ENCODE results near the gene GHSR.
A peak's percentile ranks its signal among the peaks of the same experiment; 100 is the strongest.
"Not testable (repeated sequence)": the region's sequence is repeated elsewhere in the genome, so short reads cannot be mapped to it uniquely, and the experiment has no call there.

GHSR gene

GRCh38 chr3:172447611-172448579 is at the start of gene GHSR:
TSS of gene GHSR (minus strand) at chr3:172448456. CDS start at chr3:172448413, 43 bp downstream.
- Histone ChIP-seq H3K27me3 (ENCODE audit: control insufficient read depth, insufficient read depth, low read length) (peaks cover 36% of the 10 kb centered on the region), H3K4me3 (ENCODE audit: low read length) (peak within 1 kb of the TSS; percentile 10; the same call in 1 of the 2 replicates)
- WGBS (ENCODE audit: insufficient coverage, insufficient read length): no CpG with 5 or more reads among the region's 76 CpGs

GRCh38 chr3:172490198-172490669 is 42.0 kb upstream of the GHSR start:
- H3K27ac ChIP-seq (ENCODE audit: low read length); H3K4me1 ChIP-seq (ENCODE audit: control insufficient read depth, insufficient read depth, low read length); H3K27me3 ChIP-seq (ENCODE audit: control insufficient read depth, insufficient read depth, low read length); H3K36me3 ChIP-seq (ENCODE audit: control insufficient read depth, insufficient read depth, low read length); H3K4me3 ChIP-seq (ENCODE audit: low read length); H3K9me3 ChIP-seq (ENCODE audit: control insufficient read depth, insufficient read depth, low read length): not testable (repeated sequence)
- no CpG with 5 or more reads among the region's 4 CpGs for WGBS (ENCODE audit: insufficient coverage, insufficient read length)
- peak; percentile 25 for DNase-seq (ENCODE audit: low read depth, low spot score)

More at GRCh38 chr3:172447611-172448579, at the start of gene GHSR:
- H3K27ac ChIP-seq (ENCODE audit: low read length): no peak within 1 kb of the TSS
- no peaks in the 10 kb centered on the region for H3K36me3 ChIP-seq (ENCODE audit: control insufficient read depth, insufficient read depth, low read length)
- no peaks in the 10 kb centered on the region for H3K9me3 ChIP-seq (ENCODE audit: control insufficient read depth, insufficient read depth, low read length)
- no peak for DNase-seq (ENCODE audit: low read depth, low spot score)
- peaks cover 16% of the 10 kb centered on the region for H3K4me1 ChIP-seq (ENCODE audit: control insufficient read depth, insufficient read depth, low read length)

DNA sequence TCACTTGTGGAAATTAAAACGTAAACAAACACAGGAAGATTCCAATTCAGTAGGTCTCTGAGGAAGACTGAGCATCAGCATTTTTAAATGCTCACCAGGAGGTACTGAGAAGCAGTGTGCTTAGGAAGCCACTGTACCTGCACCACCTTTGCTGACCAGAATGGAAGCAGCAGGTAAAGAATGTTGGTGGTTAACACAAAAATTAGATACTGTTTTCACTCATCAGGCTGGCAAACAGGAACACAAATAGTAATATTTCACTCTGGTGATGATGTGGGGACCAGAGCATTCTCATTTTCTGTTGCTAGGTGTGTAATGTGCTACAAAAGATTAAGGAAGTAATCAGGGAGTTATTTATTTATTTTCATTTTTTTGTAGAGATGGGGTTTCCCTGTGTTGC is 29.9 kb upstream of the GHSR start:
- no CpG with 5 or more reads among the region's 1 CpG for WGBS (ENCODE audit: insufficient coverage, insufficient read length)
- H3K27me3 ChIP-seq (ENCODE audit: control insufficient read depth, insufficient read depth, low read length): no peaks in the 10 kb centered on the region
- no peaks in the 10 kb centered on the region for H3K36me3 ChIP-seq (ENCODE audit: control insufficient read depth, insufficient read depth, low read length)
- no peak overlapping the region for H3K27ac ChIP-seq (ENCODE audit: low read length)
- DNase-seq (ENCODE audit: low read depth, low spot score): no peak
- H3K4me3 ChIP-seq (ENCODE audit: low read length): no peak overlapping the region
- no peaks in the 10 kb centered on the region for H3K4me1 ChIP-seq (ENCODE audit: control insufficient read depth, insufficient read depth, low read length)
- H3K9me3 ChIP-seq (ENCODE audit: control insufficient read depth, insufficient read depth, low read length): no peaks in the 10 kb centered on the region

- H3K9me3 ChIP-seq (ENCODE audit: control insufficient read depth, insufficient read depth, low read length): no peaks in the 10 kb centered on the region
- no peak for DNase-seq (ENCODE audit: low read depth, low spot score)
- no peaks in the 10 kb centered on the region for H3K36me3 ChIP-seq (ENCODE audit: control insufficient read depth, insufficient read depth, low read length)
- WGBS (ENCODE audit: insufficient coverage, insufficient read length): no CpG with 5 or more reads among the region's 5 CpGs
- H3K27me3 ChIP-seq (ENCODE audit: control insufficient read depth, insufficient read depth, low read length): no peaks in the 10 kb centered on the region
- H3K4me1 ChIP-seq (ENCODE audit: control insufficient read depth, insufficient read depth, low read length): no peaks in the 10 kb centered on the region
- no peak overlapping the region for H3K4me3 ChIP-seq (ENCODE audit: low read length)
- no peak overlapping the region for H3K27ac ChIP-seq (ENCODE audit: low read length)
Measured at GRCh38 chr3:172476347-172476746, 28.1 kb upstream of the GHSR start.

DNA sequence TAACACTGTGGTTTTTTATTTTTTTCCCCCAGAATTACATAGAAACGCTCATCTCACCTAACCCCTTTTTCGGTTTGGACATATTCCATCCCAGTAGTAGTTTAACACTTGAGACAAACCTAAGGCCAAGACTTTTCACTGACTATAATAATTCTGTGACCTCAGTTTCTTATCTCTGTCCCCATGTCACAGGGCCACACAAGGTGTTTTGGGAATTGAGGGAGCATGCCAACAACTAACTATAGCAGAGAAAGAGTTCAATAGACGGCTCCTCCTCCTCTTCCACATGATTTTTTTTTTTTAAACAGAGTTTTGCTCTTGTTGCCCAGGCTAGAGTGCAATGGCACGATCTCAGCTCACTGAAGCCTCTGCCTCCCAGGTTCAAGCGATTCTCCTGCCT is 27.4 kb upstream of the GHSR start:
- H3K27me3 ChIP-seq (ENCODE audit: control insufficient read depth, insufficient read depth, low read length): no peaks in the 10 kb centered on the region
- no peaks in the 10 kb centered on the region for H3K9me3 ChIP-seq (ENCODE audit: control insufficient read depth, insufficient read depth, low read length)
- no peak for DNase-seq (ENCODE audit: low read depth, low spot score)
- H3K4me3 ChIP-seq (ENCODE audit: low read length): no peak overlapping the region
- H3K4me1 ChIP-seq (ENCODE audit: control insufficient read depth, insufficient read depth, low read length): no peaks in the 10 kb centered on the region
- no peak overlapping the region for H3K27ac ChIP-seq (ENCODE audit: low read length)
- H3K36me3 ChIP-seq (ENCODE audit: control insufficient read depth, insufficient read depth, low read length): no peaks in the 10 kb centered on the region
- WGBS (ENCODE audit: insufficient coverage, insufficient read length): no CpG with 5 or more reads among the region's 5 CpGs

- Histone ChIP-seq H3K27me3 (ENCODE audit: control insufficient read depth, insufficient read depth, low read length) (no peaks in the 10 kb centered on the region), H3K4me1 (ENCODE audit: control insufficient read depth, insufficient read depth, low read length) (no peaks in the 10 kb centered on the region), H3K9me3 (ENCODE audit: control insufficient read depth, insufficient read depth, low read length) (no peaks in the 10 kb centered on the region), H3K4me3 (ENCODE audit: low read length) (no peak overlapping the region), H3K27ac (ENCODE audit: low read length) (no peak overlapping the region), H3K36me3 (ENCODE audit: control insufficient read depth, insufficient read depth, low read length) (no peaks in the 10 kb centered on the region)
- WGBS (ENCODE audit: insufficient coverage, insufficient read length): no CpG with 5 or more reads among the region's 1 CpG
- no peak for DNase-seq (ENCODE audit: low read depth, low spot score)
Measured at GRCh38 chr3:172471903-172472302, 23.6 kb upstream of the GHSR start.

GRCh38 chr3:172470588-172470987 is 22.3 kb upstream of the GHSR start:
- no peaks in the 10 kb centered on the region for H3K9me3 ChIP-seq (ENCODE audit: control insufficient read depth, insufficient read depth, low read length)
- no peaks in the 10 kb centered on the region for H3K36me3 ChIP-seq (ENCODE audit: control insufficient read depth, insufficient read depth, low read length)
- no peak for DNase-seq (ENCODE audit: low read depth, low spot score)
- H3K27me3 ChIP-seq (ENCODE audit: control insufficient read depth, insufficient read depth, low read length): no peaks in the 10 kb centered on the region
- no peak overlapping the region for H3K27ac ChIP-seq (ENCODE audit: low read length)
- no CpG with 5 or more reads among the region's 1 CpG for WGBS (ENCODE audit: insufficient coverage, insufficient read length)
- H3K4me3 ChIP-seq (ENCODE audit: low read length): no peak overlapping the region
- H3K4me1 ChIP-seq (ENCODE audit: control insufficient read depth, insufficient read depth, low read length): no peaks in the 10 kb centered on the region

DNA sequence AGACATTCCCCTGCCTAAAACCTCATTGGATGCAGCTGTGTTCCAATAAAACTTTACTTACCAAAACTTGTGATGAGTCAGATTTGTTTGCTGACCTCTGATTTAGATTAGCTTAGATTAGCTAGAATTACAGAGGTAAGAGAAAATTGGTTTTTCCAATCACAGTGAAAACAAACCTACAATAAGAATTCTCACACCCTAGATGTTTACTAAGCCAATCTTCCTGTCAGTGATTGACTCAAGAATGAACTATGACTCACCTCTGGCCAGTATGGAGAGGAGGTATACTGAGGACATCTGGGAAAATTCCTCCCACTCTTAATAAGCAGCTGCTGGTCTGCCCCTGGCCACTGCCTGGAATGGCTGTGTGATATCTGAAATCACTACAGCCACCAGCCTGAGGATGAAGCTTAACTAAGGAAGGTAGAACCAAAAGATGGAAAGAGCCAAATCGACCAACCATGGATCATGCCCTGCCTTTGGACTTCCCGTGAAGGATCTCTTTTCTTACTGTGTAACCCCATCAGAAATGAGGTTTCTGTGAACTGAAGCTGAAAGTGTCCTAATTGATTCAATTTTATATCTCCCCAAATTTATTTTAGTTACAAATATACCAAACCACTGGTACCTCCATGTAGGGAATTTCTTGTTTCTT is 19.0 kb upstream of the GHSR start:
- H3K36me3 ChIP-seq (ENCODE audit: control insufficient read depth, insufficient read depth, low read length): no peaks in the 10 kb centered on the region
- no peaks in the 10 kb centered on the region for H3K27me3 ChIP-seq (ENCODE audit: control insufficient read depth, insufficient read depth, low read length)
- no peak for DNase-seq (ENCODE audit: low read depth, low spot score)
- no peaks in the 10 kb centered on the region for H3K9me3 ChIP-seq (ENCODE audit: control insufficient read depth, insufficient read depth, low read length)
- no peak overlapping the region for H3K27ac ChIP-seq (ENCODE audit: low read length)
- H3K4me1 ChIP-seq (ENCODE audit: control insufficient read depth, insufficient read depth, low read length): no peaks in the 10 kb centered on the region
- no CpG with 5 or more reads among the region's 2 CpGs for WGBS (ENCODE audit: insufficient coverage, insufficient read length)
- H3K4me3 ChIP-seq (ENCODE audit: low read length): no peak overlapping the region

GRCh38 chr3:172466553-172467130 is 18.4 kb upstream of the GHSR start:
- no peak for DNase-seq (ENCODE audit: low read depth, low spot score)
- Histone ChIP-seq H3K4me1 (ENCODE audit: control insufficient read depth, insufficient read depth, low read length) (no peaks in the 10 kb centered on the region), H3K4me3 (ENCODE audit: low read length) (no peak overlapping the region), H3K27ac (ENCODE audit: low read length) (no peak overlapping the region), H3K27me3 (ENCODE audit: control insufficient read depth, insufficient read depth, low read length) (no peaks in the 10 kb centered on the region), H3K9me3 (ENCODE audit: control insufficient read depth, insufficient read depth, low read length) (no peaks in the 10 kb centered on the region), H3K36me3 (ENCODE audit: control insufficient read depth, insufficient read depth, low read length) (no peaks in the 10 kb centered on the region)
- no CpG with 5 or more reads among the region's 4 CpGs for WGBS (ENCODE audit: insufficient coverage, insufficient read length)

DNA sequence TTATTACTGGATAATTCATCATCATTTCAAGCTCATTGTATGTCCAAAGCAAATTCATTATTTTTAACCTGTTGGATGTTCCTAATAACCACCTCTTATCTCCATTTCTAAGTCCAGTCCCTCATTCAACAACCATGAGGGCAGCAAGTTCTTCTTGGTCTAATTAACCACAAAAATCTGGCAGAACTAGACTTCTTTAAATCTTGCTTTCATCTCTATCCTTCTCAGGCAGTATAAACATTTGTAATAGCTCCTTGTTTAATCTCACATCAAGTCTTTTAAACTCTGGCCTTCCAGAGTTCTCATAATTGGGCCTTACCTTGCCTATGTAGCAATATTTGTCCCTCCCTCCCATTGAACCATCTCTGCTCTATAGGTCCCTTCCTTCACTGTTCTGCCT is 17.0 kb upstream of the GHSR start:
- Histone ChIP-seq H3K27ac (ENCODE audit: low read length) (no peak overlapping the region), H3K4me1 (ENCODE audit: control insufficient read depth, insufficient read depth, low read length) (no peaks in the 10 kb centered on the region), H3K27me3 (ENCODE audit: control insufficient read depth, insufficient read depth, low read length) (no peaks in the 10 kb centered on the region), H3K9me3 (ENCODE audit: control insufficient read depth, insufficient read depth, low read length) (no peaks in the 10 kb centered on the region), H3K36me3 (ENCODE audit: control insufficient read depth, insufficient read depth, low read length) (no peaks in the 10 kb centered on the region), H3K4me3 (ENCODE audit: low read length) (no peak overlapping the region)
- DNase-seq (ENCODE audit: low read depth, low spot score): no peak

All from iPS DF 6.9 (cell line).